GM12801 (cell line): Measurements from ENCODE around the gene PLEKHA7.

Experiments used
- CTCF ChIP-seq: IDR thresholded peaks from one replicate; pipeline ENCODE4 v1.5.1; 2011; ENCODE audit warnings: control low read depth; ENCODE audit not compliant: insufficient read length; ENCODE audit errors: extremely low read depth

The PLEKHA7 gene

GRCh38 chr11:16863389-16863788 is 150.8 kb downstream of the PLEKHA7 start:
- TF ChIP-seq CTCF: no peak

GRCh38 chr11:16862726-16863125 is 151.5 kb downstream of the PLEKHA7 start:
- TF ChIP-seq CTCF: no peak

- no peak for TF ChIP-seq CTCF
Measured at GRCh38 chr11:16861862-16862261, 152.4 kb downstream of the PLEKHA7 start.

- no peak for TF ChIP-seq CTCF
Measured at GRCh38 chr11:16860617-16861016, 153.6 kb downstream of the PLEKHA7 start.

- TF ChIP-seq CTCF: no peak
Measured at GRCh38 chr11:16859651-16860050, 154.6 kb downstream of the PLEKHA7 start.

- no peak for TF ChIP-seq CTCF
Measured at GRCh38 chr11:16857186-16857585, 157.0 kb downstream of the PLEKHA7 start.

GRCh38 chr11:16856022-16856471 is 158.2 kb downstream of the PLEKHA7 start:
- TF ChIP-seq CTCF: no peak

- TF ChIP-seq CTCF: no peak
Measured at GRCh38 chr11:16854979-16855378, 159.2 kb downstream of the PLEKHA7 start.
